NCI-H1092 treated with DMSO at 0.1 percent for 48 hours (cell line): ENCODE measurements around the gene IL13RA1.
"Not testable (repeated sequence)": the region's sequence is repeated elsewhere in the genome, so short reads cannot be mapped to it uniquely, and the experiment has no call there.

Source experiments
- DNase-seq: peaks from one replicate; lab custom pipeline; 2025; lab: John Stamatoyannopoulos, UW

Gene IL13RA1

DNA sequence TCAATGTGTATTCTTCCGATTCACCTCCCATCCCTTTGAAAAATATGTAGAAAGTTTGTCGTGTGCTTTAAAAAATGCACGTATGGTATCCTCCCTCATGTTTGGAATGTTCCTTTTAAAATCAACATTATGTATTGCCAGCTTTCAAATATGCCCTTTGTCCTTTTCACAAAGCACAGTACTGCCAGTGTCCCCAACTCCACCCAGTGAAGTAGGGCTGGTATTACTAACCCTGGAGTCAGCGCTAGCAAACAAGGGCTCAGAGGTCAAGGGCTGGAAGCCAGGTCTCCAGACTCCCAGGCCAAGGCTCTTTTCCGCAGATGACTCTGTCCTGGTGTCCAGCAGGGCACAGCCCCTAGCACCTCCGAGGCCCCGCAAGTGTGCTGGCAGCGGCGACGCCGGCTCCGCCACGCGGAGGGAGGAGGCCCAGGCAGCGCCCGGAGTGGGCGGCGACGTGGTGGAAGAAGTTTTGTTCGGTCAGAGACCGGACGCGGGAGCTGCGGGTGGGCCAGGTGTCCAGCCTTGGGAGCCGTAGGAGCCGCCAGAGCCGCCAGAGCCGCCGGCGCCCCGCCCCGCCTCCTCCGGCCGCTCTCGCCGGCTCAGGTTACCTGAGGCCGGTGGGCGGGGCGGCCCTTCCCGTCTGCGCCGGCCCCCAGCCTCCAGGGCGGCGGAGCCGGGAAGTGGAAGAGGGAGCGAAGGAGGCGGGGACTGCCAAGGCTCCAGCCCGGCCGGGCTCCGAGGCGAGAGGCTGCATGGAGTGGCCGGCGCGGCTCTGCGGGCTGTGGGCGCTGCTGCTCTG is at the start of gene IL13RA1:
IL13RA1 (plus strand) TSS at position 720 of the 799 bp plus-strand sequence; CDS start at position 753, 33 bp downstream.
- DNase-seq: peak; percentile 68

GRCh38 chrX:118679290-118679689 is 48.1 kb upstream of the IL13RA1 start:
- no peak for DNase-seq

DNA sequence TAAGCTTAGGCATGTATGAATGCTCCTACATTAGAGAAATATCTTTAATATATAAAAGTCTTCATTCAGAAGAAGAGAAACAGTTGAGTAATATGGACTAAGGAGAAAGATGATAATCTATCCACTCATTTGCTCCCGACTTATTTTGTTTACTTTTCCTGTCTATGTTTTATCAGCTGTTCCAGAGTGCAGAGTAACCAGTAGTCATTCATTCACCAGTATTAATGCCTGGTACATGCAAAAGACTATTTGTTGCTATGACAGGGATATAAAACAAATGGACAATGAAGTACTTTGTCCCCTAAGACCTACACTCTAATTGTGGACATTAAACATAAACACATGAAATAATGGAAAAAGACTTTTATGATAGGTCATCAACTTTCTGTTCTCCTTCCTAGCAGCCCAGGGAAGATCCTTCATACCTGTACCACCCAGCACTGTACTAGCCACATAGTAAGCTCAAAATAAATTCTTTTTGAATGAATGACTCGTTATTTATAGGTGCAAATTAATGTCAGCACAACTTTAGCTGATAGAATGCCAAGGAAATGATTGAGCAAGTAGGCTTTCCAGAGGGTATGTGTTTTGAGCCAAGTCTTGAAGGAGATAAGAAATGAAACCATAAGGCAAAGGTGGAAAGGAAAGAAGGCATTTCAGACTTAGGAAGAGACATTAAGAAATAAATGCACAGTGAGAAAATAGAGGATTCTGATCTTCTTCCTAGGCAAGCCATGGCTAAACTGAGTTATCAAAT is 45.0 kb upstream of the IL13RA1 start:
- DNase-seq: peak; percentile 2

DNA sequence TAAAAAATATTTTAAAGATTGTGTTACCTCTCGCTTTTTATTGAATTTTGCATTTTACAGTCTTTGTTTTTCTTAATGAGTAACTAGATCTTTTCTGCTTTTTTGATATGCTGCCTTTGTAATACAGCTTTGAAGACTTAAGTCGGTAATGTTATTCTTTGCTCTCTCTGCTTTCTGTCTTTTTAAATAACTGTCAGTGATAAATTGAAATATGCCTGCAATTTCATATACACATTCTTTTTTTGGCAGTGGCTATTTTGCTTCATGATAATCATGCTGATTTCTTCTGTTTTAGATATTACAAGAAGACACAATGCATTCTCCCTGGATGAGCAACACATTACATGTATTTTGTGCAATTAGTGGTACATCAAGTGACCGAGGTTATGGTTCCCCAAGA is 42.0 kb upstream of the IL13RA1 start:
- DNase-seq: no peak

DNA sequence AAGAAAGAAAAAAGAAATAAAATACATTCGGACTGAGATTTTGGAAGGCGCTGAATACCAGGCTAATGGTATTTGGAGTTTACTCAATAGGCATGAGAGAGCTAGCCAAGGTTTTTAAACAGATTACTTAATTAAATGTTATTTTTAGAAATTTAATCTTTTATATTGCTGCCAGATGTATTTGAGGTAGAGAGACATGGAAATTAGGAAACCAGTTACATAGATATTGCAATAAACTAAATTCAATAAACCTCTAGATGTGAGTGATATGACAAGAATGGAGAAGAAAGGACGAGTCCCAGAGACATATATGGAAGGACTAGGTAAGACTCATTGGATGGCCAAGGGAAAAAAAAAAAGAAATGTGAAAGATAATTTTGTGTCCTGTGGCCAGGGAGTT is 38.5 kb upstream of the IL13RA1 start:
- DNase-seq: no peak

GRCh38 chrX:118693843-118694242 is 33.6 kb upstream of the IL13RA1 start:
- no peak for DNase-seq

GRCh38 chrX:118694638-118695037 is 32.8 kb upstream of the IL13RA1 start:
- DNase-seq: no peak

- DNase-seq: no peak
These were observed 28.8 kb upstream of the IL13RA1 start for GRCh38 chrX:118698516-118699170.

DNA sequence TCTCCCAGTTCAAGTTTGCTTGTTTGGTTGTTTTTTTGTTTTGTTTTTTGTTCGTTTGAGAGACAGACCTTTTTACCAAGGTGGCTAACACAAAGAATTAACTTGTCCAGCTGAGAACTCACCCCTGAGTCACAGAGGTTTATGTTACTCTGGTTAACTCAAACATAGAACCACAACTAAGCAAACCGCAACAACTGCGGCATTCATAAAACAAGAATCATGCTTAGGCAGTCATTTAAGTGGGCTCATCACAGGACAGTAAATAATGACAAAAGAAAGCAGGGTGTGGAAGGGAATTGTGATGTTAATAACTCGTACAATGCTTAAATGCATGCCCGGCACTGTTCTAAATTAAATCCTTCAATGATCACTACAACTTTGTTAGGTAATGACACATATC is 24.7 kb upstream of the IL13RA1 start:
- no peak for DNase-seq

- no peak for DNase-seq
These were observed 20.7 kb upstream of the IL13RA1 start for GRCh38 chrX:118706681-118707080.

DNA sequence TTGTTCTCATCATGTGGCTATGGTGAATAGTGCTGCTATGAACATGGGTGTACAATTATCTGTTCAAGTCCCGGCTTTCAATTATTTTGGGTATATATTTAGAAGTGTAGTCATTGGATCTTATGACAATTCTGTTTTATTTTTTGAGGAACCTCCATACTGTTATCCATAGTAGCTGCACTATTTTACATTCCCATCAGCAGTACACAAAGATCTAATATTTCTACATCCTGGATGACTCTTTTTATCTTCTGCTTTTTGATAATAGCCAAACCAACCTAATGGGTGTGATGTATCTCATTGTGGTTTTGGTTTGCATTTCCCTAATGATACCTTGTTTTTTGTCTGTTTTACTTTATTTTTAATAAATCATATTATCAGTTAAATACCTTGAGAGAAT is 12.9 kb upstream of the IL13RA1 start:
- no peak for DNase-seq

GRCh38 chrX:118715917-118716316 is 11.5 kb upstream of the IL13RA1 start:
- not testable (repeated sequence) for DNase-seq

- not testable (repeated sequence) for DNase-seq
These were observed 10.6 kb upstream of the IL13RA1 start for GRCh38 chrX:118716833-118717232.

DNA sequence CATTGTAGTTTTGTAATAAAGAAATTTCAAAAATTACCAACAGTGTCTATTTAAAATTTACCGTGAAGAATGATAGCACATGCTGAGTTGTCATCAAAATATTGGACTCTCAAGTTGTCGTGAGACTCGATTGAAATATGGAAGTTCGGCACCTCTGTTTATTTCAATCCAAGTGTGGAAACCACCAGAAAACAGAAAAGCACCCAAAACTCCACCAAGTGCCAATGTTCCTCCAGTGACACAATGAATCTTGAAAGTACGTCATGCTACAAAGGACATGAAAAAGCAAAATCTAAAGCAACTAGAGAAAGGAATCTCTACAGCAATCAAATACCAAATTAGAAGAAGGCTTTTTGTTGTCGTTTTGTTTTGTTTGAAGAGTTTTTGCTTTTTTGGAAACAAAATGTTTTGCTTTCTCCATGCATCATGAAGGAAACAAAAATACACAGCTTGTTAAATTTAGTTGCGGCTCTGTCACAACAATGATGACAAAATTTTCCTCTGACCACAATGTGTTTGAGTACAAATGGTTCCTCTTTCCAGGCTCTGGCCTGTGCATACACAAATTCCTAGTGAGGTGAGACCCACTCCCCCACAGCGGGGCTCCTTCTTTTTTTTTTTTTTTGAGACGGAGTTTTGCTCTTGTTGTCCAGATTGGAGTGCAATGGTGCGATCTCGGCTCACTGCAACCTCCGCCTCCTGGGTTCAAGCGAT is 9.6 kb upstream of the IL13RA1 start:
- DNase-seq: no peak

GRCh38 chrX:118718737-118719136 is 8.7 kb upstream of the IL13RA1 start:
- no peak for DNase-seq

GRCh38 chrX:118720058-118720707 is 7.2 kb upstream of the IL13RA1 start:
- DNase-seq: no peak

- no peak for DNase-seq
These were observed 4.0 kb upstream of the IL13RA1 start for GRCh38 chrX:118723376-118723775.

DNA sequence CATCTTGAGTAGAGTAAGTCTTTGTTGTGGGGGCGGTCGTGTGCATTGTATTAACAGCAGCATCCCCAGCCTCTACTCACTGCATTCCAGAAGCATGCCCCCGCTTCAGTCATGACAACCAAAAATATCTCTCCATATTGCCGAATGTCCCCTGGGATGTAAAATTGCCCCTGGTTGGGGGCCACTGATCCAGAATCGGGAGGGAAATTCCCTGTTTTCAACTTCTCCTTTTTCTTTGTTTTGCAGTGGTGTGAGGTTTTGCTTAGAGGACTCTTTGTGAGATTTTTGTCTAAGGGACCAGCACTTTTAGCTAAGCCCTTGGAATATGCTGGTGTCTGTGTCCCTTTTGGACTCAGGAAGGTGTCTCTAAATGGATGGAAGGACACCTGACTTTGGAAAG is 3.0 kb upstream of the IL13RA1 start:
- no peak for DNase-seq

DNA sequence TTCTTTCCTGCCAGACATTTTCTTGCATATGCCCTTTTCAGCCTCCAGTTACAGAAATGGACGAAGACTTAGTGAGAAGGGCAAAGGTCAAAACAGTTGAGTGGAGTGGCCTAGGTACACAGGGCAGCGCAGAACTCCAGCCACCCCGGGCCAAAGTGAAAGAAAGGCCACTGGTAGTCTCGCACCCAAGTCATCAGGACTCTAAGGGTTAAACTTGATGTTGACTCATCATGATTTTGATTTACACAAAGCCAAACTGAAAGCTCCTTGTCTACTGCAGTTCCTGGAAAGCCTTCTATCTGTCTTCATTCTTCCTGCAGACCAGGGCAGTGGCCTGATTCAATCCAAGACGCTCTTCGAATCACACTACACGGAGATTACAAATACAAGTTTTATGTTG is 2.6 kb upstream of the IL13RA1 start:
- no peak for DNase-seq

- DNase-seq: no peak
These were observed 1.0 kb upstream of the IL13RA1 start for GRCh38 chrX:118726396-118726795.

- DNase-seq: no peak
These were observed 407 bp downstream of the IL13RA1 start for GRCh38 chrX:118727686-118728339.
